ENCODE results near the gene APRT.
"Not testable (repeated sequence)": the region's sequence is repeated elsewhere in the genome, so short reads cannot be mapped to it uniquely, and the experiment has no call there.

The APRT gene

GRCh38 chr16:88798772-88799455 lies 12.8 kb downstream of the APRT start:
- no peak for DNase-seq

DNA sequence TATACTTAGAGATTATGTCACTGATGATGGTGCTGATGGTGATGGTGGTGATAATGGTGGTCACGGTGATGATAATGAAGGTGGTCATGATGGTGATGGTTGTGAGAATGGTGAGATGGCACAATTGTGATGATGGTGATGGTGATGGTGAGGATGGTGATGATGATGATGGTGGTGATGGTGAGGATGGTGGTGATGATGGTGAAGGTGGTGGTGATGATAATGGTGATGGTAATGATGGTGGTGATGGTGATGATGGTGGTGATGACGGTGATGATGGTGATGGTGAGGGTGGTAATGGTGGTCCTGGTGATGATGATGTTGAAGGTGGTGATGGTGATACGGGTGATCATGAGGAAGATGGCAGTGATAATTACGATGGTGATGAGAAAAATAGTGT lies 13.7 kb downstream of the APRT start:
- DNase-seq = no peak
- in situ Hi-C loops (cut with HindIII; ENCODE audit: low pct_ligation_motif_present, low pct_unique_long_range_greater_than_20kb, low sequenced_read_pairs) = no loop called here

More at GRCh38 chr16:88798772-88799455, 12.8 kb downstream of the APRT start:
- in situ Hi-C loops (cut with HindIII; ENCODE audit: low pct_ligation_motif_present, low pct_unique_long_range_greater_than_20kb, low sequenced_read_pairs) = no loop called here

- in situ Hi-C loops (cut with HindIII; ENCODE audit: low pct_ligation_motif_present, low pct_unique_long_range_greater_than_20kb, low sequenced_read_pairs) = no loop called here
- DNase-seq = no peak
Measured at GRCh38 chr16:88796278-88796677, 15.4 kb downstream of the APRT start.

GRCh38 chr16:88793251-88793954 lies 18.3 kb downstream of the APRT start:
- no peak for DNase-seq
- in situ Hi-C loops (cut with HindIII; ENCODE audit: low pct_ligation_motif_present, low pct_unique_long_range_greater_than_20kb, low sequenced_read_pairs) = no loop called here

DNA sequence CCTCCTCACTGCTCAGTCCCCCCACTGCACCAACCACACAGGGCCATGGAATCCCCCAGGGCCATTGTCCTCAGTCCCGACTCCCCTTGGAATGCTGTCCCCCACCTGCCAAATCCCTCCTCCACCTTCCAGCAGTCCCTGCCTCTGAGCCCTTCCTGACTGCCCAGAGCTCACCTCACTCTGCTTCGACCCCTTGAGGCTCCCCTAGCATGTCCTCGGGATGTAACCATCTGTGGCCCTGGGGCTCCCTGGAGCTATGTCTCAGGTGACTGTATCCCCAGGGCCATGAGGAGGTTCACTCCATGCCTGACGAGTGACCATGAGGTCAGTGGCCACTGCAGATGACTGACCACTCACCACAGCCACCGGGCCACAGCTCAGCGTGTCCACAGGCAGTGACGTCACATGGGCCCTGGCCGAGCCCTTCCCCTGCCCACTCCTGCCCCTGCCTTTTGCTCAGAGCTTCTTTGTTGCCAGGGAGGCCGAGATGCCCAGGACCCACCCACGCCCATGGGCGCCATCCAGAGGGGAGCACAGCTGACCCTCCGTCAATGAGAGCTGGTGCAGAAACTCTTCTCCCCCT lies 19.0 kb downstream of the APRT start:
- no peak for DNase-seq
- in situ Hi-C loops (cut with HindIII; ENCODE audit: low pct_ligation_motif_present, low pct_unique_long_range_greater_than_20kb, low sequenced_read_pairs) = no loop called here

DNA sequence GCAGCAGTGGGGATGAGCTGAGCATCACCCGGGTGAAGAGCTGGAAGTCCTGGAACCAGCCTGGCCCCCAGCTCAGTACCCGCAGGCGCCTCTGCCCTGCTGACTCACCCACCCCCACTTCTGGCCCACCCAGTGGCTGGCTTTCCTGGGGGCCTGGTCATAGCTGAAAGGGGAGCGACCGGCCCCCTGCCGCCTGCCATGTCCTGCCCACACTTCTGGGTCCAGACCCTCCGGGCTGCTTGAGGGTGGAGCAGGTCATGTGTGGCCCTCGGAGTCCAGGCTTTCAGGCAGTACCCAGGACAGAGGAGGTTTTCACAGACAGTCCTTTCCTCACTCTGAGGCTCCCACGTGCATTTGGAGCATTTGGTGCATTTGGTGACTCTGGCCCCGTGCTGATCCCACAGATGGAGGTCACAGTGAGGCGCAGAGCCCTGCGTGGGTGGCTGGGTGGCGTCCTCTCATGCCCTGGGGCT lies 19.6 kb downstream of the APRT start:
- in situ Hi-C loops (cut with HindIII; ENCODE audit: low pct_ligation_motif_present, low pct_unique_long_range_greater_than_20kb, low sequenced_read_pairs) = no loop called here
- no peak for DNase-seq

DNA sequence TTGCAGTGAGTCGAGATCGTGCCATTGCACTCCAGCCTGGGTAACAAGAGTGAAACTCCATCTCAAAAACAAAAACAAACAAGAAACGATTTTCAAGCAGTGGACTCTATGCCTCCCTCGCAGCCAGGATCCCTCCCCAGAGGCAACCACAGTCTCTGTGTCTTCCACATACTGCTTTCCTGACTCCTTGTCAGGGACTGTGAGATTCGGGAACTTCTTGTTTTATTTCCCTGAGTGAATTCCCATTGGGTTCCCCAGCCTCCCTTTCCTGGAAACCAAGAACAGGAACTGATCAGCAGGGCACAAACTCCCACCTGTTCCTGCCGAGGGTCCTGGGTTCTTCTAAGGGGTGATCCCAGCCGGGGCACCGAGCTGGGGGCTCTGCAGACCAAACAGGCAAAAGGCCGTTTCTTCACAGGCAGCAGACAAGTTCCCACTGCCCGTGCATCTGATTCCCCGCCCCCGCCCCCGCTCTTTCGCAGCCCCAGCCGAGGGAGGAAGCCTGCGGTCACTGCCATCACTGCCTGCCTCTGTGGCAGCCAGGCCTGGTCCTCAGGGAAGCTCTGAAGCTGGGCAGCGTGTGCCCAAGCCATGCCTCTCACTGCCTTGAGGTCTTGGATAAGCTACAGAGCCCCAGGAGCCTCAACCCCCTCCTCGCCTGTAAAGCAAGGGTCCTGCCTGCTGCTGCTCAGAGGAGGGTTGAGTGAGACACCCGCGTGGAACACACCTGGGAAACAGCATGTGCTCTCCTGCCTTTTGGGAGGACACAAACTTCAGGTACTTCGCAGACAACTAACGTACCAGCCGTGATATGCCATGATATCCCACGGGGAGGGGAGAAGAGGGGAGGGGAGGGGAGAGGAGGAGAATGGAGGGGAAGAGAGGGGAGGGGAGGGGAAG lies 21.2 kb downstream of the APRT start:
- DNase-seq = no peak
- in situ Hi-C loops (cut with HindIII; ENCODE audit: low pct_ligation_motif_present, low pct_unique_long_range_greater_than_20kb, low sequenced_read_pairs) = no loop called here

GRCh38 chr16:88789594-88789993 lies 22.1 kb downstream of the APRT start:
- in situ Hi-C loops (cut with HindIII; ENCODE audit: low pct_ligation_motif_present, low pct_unique_long_range_greater_than_20kb, low sequenced_read_pairs) = loop anchor here (10.0 kb wide), 1 partner anchor 115 kb away; no protein-coding TSS in a partner anchor
- no peak for DNase-seq

- in situ Hi-C loops (cut with HindIII; ENCODE audit: low pct_ligation_motif_present, low pct_unique_long_range_greater_than_20kb, low sequenced_read_pairs) = loop anchor here (10.0 kb wide), 1 partner anchor 114 kb away; no protein-coding TSS in a partner anchor
- DNase-seq = not testable (repeated sequence)
Measured at GRCh38 chr16:88788749-88789148, 23.0 kb downstream of the APRT start.

- DNase-seq = no peak
- in situ Hi-C loops (cut with HindIII; ENCODE audit: low pct_ligation_motif_present, low pct_unique_long_range_greater_than_20kb, low sequenced_read_pairs) = loop anchor here (10.0 kb wide), 1 partner anchor 113 kb away; no protein-coding TSS in a partner anchor
Measured at GRCh38 chr16:88787579-88788314, 24.0 kb downstream of the APRT start.

DNA sequence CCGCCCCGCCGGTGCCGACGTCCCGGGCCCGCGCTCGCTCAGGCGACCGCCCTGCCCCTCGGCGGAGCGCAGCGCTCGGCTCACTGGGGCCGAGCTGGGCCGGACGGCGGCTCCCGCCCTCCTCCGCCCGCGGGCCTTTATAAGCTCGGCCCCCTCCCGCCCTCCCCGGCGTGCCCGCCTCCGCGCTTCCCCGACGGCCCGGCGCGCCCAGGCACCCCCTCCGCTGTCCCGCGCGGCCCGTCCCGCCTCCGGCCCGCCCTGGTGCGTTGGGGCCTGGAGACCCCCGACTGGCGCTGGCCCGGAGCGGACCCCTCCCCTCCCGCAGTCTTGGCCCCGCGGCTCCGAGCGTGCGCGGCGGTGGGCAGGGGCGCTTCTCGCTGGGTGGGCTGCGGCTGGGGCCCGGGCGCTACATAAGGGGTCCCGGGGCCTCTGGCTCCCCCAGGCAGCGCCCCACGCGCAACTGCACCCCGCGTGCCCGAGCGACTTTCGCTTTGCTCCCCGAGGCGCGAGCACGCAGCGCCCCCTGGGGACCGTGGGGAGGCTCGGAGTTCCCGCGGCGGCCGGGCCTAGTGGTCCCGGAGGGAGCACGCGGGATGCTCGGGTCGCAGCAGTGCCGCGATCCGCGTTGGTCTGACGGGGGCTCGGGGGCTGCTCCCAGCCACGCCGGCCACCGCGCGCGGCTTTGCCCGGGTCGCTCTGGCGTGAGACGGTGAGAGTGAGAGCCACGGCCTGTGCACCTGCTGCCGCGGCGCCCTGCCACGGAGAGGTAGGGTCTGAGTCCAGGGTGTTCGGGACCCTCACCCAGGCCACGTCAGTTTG lies 26.4 kb downstream of the APRT start, which contains the start of gene PIEZO1:
TSS of gene PIEZO1 (minus strand) at position 115 of the 819 bp plus-strand sequence. CDS start 256 bp downstream, outside the sequence.
- DNase-seq = peak; percentile 75
- in situ Hi-C loops (cut with HindIII; ENCODE audit: low pct_ligation_motif_present, low pct_unique_long_range_greater_than_20kb, low sequenced_read_pairs) = loop anchor here (10.0 kb wide), 1 partner anchor 111 kb away; no protein-coding TSS in a partner anchor

GRCh38 chr16:88784856-88785105 lies 26.9 kb downstream of the APRT start:
- in situ Hi-C loops (cut with HindIII; ENCODE audit: low pct_ligation_motif_present, low pct_unique_long_range_greater_than_20kb, low sequenced_read_pairs) = loop anchor here (10.0 kb wide), 1 partner anchor 110 kb away; no protein-coding TSS in a partner anchor
- no peak for DNase-seq

GRCh38 chr16:88784074-88784855 lies 27.5 kb downstream of the APRT start:
- in situ Hi-C loops (cut with HindIII; ENCODE audit: low pct_ligation_motif_present, low pct_unique_long_range_greater_than_20kb, low sequenced_read_pairs) = loop anchor here (10.0 kb wide), 1 partner anchor 109 kb away; no protein-coding TSS in a partner anchor
- peak; percentile 77 for DNase-seq

GRCh38 chr16:88783391-88784073 lies 28.2 kb downstream of the APRT start:
- in situ Hi-C loops (cut with HindIII; ENCODE audit: low pct_ligation_motif_present, low pct_unique_long_range_greater_than_20kb, low sequenced_read_pairs) = loop anchor here (10.0 kb wide), 1 partner anchor 109 kb away; no protein-coding TSS in a partner anchor
- DNase-seq = no peak

DNA sequence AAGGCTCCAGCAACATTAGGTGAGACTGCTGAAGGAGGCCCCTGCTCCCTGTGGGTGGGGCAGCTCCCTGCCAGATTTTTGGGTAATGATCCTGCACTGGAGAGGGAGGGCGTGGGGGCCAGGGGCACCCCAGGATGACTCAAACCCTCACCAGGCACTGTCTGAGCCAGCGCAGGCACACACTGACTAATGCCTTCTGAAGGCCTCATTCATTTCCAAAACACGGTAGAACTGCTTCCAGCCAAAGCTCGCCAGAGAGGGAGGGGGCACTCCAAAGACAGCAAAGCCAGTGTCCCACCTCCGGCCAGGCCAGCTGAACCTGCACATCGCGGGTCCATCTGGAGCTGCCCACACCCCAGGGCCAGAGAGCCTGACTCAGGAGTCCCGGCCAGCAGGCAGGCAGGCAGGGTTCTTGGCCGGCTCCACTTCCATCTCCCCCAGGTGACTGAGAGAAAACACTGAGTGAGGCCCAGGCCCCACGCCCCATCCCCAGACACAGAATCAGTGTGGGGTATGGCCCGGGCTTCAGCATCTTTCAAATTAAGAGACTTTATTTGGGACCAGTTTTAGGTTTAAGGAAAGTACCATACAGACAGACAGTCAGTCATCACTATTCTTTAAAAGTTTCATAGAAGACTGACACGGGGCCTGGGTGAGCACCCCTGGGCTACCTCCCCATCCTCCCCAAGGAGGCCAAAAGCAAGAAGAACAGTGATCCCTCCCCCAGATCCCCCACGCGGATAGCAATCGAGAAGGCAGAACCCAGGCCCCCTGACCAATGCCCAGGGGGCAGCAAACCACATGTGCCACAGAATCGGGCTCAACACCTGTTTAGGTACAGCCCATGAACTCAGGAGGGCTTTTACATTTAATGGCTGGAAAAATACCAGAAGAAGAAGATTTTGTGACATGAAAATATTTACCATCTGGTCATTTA lies 29.0 kb downstream of the APRT start:
- in situ Hi-C loops (cut with HindIII; ENCODE audit: low pct_ligation_motif_present, low pct_unique_long_range_greater_than_20kb, low sequenced_read_pairs) = loop anchor here (10.0 kb wide), 1 partner anchor 108 kb away; no protein-coding TSS in a partner anchor

More for the DNA sequence above, 29.0 kb downstream of the APRT start:
- peak; percentile 65 for DNase-seq
